ENCODE measurements around the gene SLC29A3.

The SLC29A3 gene

DNA sequence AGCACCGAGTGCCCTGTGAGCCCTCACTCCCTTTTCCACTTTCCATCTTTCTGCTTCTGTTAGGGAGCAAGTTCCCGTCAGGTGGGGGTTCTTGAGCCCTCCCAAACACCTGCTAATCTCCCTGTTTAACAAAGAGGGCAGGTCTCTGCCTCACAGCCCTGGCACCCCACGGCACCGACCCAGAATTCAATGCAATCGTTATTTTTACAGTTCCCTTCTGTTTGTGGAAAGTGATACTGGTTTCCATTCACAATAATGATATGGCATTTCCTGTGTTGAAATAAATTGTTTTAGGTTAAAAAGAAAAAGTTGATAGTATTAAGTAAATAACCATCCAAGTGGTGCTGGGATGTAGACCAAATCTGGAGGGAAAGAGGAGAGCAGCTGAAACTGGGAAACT is 38.8 kb upstream of the SLC29A3 start:
- H3K27me3 Mint-ChIP-seq, result no peaks in the 10 kb centered on the region
- H3K4me3 Mint-ChIP-seq, result no peak overlapping the region
- no peaks in the 10 kb centered on the region for H3K4me1 Mint-ChIP-seq (ENCODE audit: low read depth)
- H3K9me3 Mint-ChIP-seq (ENCODE audit: low read depth), result no peaks in the 10 kb centered on the region
- no peaks in the 10 kb centered on the region for H3K36me3 Mint-ChIP-seq
- H3K27ac Mint-ChIP-seq, result no peak overlapping the region

DNA sequence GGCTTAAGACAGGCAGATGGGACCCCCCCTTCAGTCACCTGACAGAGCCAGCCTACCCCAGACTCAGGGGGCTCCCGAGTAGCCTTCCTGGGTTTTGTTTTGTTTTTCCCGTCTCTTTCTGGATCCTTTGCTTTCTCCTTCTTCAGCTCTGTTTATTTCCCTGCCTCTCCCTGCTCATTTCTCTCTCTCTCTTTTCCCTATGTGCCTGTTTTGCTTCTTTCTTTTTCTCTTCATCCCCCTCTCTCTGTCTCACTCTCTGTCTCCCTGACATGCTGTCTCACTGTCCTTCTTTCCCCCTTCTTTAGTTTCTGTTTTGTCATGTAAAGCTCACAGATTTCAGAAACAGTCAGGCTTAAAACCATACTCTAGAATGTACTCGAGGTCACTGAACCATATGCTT is 38.2 kb upstream of the SLC29A3 start:
- Mint-ChIP-seq H3K9me3 (ENCODE audit: low read depth) (no peaks in the 10 kb centered on the region), H3K27ac (no peak overlapping the region), H3K27me3 (no peaks in the 10 kb centered on the region), H3K4me3 (no peak overlapping the region), H3K4me1 (ENCODE audit: low read depth) (no peaks in the 10 kb centered on the region), H3K36me3 (no peaks in the 10 kb centered on the region)

- Mint-ChIP-seq H3K27ac (no peak overlapping the region), H3K36me3 (no peaks in the 10 kb centered on the region), H3K4me1 (ENCODE audit: low read depth) (no peaks in the 10 kb centered on the region), H3K27me3 (no peaks in the 10 kb centered on the region), H3K9me3 (ENCODE audit: low read depth) (no peaks in the 10 kb centered on the region), H3K4me3 (no peak overlapping the region)
Measured at GRCh38 chr10:71281646-71282322, 37.3 kb upstream of the SLC29A3 start.

DNA sequence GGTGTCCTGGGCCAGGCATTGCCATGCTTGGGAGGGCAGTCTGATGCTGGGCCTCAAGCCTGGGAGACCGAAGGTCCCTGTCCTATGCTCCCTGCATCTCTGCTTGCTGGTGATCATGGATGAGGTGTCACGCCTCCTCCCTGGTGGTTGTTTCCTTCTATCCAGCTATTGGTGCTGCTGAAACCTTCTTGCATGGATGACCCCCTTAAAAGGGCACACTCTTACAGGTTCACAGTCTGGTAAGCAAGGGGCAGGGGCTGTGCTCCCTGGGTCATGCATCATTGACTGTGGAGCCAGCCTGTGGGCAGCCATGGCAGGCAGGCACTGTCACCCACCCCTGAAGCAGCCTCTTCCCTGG is 36.8 kb upstream of the SLC29A3 start:
- no peaks in the 10 kb centered on the region for H3K36me3 Mint-ChIP-seq
- no peak overlapping the region for H3K27ac Mint-ChIP-seq
- no peaks in the 10 kb centered on the region for H3K9me3 Mint-ChIP-seq (ENCODE audit: low read depth)
- H3K27me3 Mint-ChIP-seq, result no peaks in the 10 kb centered on the region
- no peak overlapping the region for H3K4me3 Mint-ChIP-seq
- no peaks in the 10 kb centered on the region for H3K4me1 Mint-ChIP-seq (ENCODE audit: low read depth)

DNA sequence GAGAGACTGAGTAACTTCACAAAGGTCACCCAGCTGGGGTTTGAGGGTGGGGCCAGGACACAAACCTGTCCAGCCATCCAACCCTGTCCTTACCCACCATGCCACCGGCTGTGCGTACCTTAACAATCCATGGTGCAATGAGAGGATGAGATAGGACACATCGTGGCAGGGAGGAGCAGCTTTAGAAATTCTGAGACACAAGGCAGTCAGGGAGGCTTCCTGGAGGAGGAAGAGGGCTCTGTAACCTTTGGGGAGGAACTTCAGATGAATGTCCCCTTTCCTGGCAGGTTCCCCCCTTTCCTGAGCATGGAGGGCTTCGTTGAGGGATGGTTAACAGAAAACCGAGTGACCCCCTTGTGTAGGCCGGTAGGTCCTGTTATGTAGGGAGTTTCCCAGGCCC is 35.6 kb upstream of the SLC29A3 start:
- H3K4me3 Mint-ChIP-seq, result no peak overlapping the region
- H3K9me3 Mint-ChIP-seq (ENCODE audit: low read depth), result no peaks in the 10 kb centered on the region
- H3K36me3 Mint-ChIP-seq, result no peaks in the 10 kb centered on the region
- no peaks in the 10 kb centered on the region for H3K27me3 Mint-ChIP-seq
- no peak overlapping the region for H3K27ac Mint-ChIP-seq
- no peaks in the 10 kb centered on the region for H3K4me1 Mint-ChIP-seq (ENCODE audit: low read depth)

DNA sequence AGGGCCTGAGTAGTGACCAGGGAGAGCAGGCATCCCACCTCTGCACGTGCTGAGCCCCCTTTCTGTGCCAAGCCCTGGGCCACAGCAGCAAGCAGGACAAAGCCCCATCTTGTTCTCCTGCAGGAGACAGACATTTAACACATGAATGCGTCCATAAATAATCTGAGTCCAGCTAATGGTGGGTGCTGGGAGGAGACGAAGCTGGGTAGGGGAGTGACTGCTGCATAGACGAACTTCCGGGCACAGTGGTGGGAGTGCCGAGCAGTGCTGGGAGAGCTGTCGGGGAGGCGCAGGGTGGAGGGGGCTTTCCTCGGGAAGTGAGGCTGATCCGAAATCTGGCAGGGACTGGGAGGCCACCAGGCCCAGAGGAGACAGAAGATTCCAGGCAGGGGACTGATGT is 35.2 kb upstream of the SLC29A3 start:
- H3K9me3 Mint-ChIP-seq (ENCODE audit: low read depth), result no peaks in the 10 kb centered on the region
- H3K36me3 Mint-ChIP-seq, result no peaks in the 10 kb centered on the region
- H3K4me3 Mint-ChIP-seq, result no peak overlapping the region
- H3K27ac Mint-ChIP-seq, result no peak overlapping the region
- no peaks in the 10 kb centered on the region for H3K4me1 Mint-ChIP-seq (ENCODE audit: low read depth)
- no peaks in the 10 kb centered on the region for H3K27me3 Mint-ChIP-seq

- H3K4me1 Mint-ChIP-seq (ENCODE audit: low read depth), result no peaks in the 10 kb centered on the region
Measured at GRCh38 chr10:71284544-71285179, 34.4 kb upstream of the SLC29A3 start.

DNA sequence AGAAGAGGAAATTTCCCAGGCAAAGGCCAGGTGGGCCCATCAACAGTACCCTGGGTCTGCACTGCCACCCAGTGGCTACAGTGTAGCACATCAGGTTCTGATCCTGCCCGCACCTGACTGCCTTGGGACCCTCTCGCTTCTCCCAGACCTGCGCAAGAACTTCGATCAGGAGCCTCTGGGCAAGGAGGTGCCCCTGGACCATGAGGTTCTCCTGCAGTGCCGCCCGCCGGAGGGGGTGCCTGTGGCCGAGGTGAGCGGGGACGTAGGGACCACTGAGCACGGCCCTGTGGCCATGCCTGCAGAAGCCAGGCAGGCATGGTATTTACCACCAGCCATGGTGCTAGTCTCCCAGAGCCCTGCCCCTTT is 33.9 kb upstream of the SLC29A3 start:
- Mint-ChIP-seq H3K36me3 (no peaks in the 10 kb centered on the region), H3K9me3 (ENCODE audit: low read depth) (no peaks in the 10 kb centered on the region), H3K4me1 (ENCODE audit: low read depth) (peaks cover under 1% of the 10 kb centered on the region), H3K4me3 (no peak overlapping the region), H3K27me3 (no peaks in the 10 kb centered on the region), H3K27ac (no peak overlapping the region)

More at GRCh38 chr10:71284544-71285179, 34.4 kb upstream of the SLC29A3 start:
- Mint-ChIP-seq H3K36me3 (no peaks in the 10 kb centered on the region), H3K4me3 (no peak overlapping the region), H3K27me3 (no peaks in the 10 kb centered on the region), H3K9me3 (ENCODE audit: low read depth) (no peaks in the 10 kb centered on the region), H3K27ac (no peak overlapping the region)

- Mint-ChIP-seq H3K9me3 (ENCODE audit: low read depth) (no peaks in the 10 kb centered on the region), H3K36me3 (no peaks in the 10 kb centered on the region), H3K4me3 (no peak overlapping the region), H3K27ac (no peak overlapping the region), H3K27me3 (no peaks in the 10 kb centered on the region), H3K4me1 (ENCODE audit: low read depth) (peaks cover 2% of the 10 kb centered on the region)
Measured at GRCh38 chr10:71285986-71286385, 33.1 kb upstream of the SLC29A3 start.

GRCh38 chr10:71286521-71287294 is 32.4 kb upstream of the SLC29A3 start:
- Mint-ChIP-seq H3K9me3 (ENCODE audit: low read depth) (no peaks in the 10 kb centered on the region), H3K27ac (no peak overlapping the region), H3K4me3 (no peak overlapping the region), H3K27me3 (no peaks in the 10 kb centered on the region), H3K36me3 (no peaks in the 10 kb centered on the region), H3K4me1 (ENCODE audit: low read depth) (peaks cover 2% of the 10 kb centered on the region)

DNA sequence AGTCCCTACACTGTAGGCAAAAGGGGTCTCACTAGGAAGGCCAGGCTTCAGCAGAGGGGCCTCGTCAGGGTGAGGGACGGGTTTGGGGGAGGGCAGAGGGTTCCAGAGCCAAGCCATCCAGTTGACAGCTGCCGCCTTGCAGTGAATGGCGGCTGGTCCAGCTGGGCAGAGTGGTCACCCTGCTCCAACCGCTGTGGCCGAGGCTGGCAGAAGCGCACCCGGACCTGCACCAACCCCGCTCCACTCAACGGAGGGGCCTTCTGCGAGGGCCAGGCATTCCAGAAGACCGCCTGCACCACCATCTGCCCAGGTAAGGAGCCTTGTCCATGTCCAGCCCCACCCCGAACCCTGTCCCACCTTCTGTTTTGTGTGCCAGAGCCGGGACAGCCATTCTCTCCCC is 31.6 kb upstream of the SLC29A3 start:
- no peaks in the 10 kb centered on the region for H3K36me3 Mint-ChIP-seq
- no peak overlapping the region for H3K4me3 Mint-ChIP-seq
- peaks cover 2% of the 10 kb centered on the region for H3K4me1 Mint-ChIP-seq (ENCODE audit: low read depth)
- no peaks in the 10 kb centered on the region for H3K27me3 Mint-ChIP-seq
- no peaks in the 10 kb centered on the region for H3K9me3 Mint-ChIP-seq (ENCODE audit: low read depth)
- H3K27ac Mint-ChIP-seq, result no peak overlapping the region

GRCh38 chr10:71288461-71288860 is 30.6 kb upstream of the SLC29A3 start:
- no peaks in the 10 kb centered on the region for H3K9me3 Mint-ChIP-seq (ENCODE audit: low read depth)
- H3K36me3 Mint-ChIP-seq, result no peaks in the 10 kb centered on the region
- no peaks in the 10 kb centered on the region for H3K27me3 Mint-ChIP-seq
- H3K4me3 Mint-ChIP-seq, result no peak overlapping the region
- no peak overlapping the region for H3K27ac Mint-ChIP-seq
- H3K4me1 Mint-ChIP-seq (ENCODE audit: low read depth), result peaks cover 2% of the 10 kb centered on the region

- Mint-ChIP-seq H3K9me3 (ENCODE audit: low read depth) (no peaks in the 10 kb centered on the region), H3K4me3 (no peak overlapping the region), H3K27ac (no peak overlapping the region), H3K36me3 (no peaks in the 10 kb centered on the region), H3K4me1 (ENCODE audit: low read depth) (peaks cover 2% of the 10 kb centered on the region), H3K27me3 (no peaks in the 10 kb centered on the region)
Measured at GRCh38 chr10:71289421-71290130, 29.5 kb upstream of the SLC29A3 start.

DNA sequence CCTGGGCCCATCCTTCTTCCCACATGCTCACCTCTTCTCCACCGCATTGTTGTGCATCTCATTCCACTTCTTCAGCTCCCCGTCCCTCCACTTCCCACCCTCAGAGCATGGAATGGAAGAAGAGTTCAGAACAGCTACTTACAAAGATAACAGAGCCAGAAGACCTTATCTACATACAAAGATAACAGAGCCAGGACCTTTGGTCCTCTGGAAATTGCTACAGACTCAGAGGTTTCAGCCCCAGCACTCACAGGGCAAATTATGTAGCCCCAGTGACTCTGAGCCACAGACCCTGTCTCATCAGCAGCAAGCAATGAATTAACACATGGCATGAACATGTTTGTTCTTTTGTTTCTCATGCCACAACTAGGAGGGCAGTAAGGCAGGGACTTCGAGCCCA is 28.7 kb upstream of the SLC29A3 start:
- Mint-ChIP-seq H3K4me3 (no peak overlapping the region), H3K27me3 (no peaks in the 10 kb centered on the region), H3K36me3 (no peaks in the 10 kb centered on the region), H3K4me1 (ENCODE audit: low read depth) (peaks cover 2% of the 10 kb centered on the region), H3K9me3 (ENCODE audit: low read depth) (no peaks in the 10 kb centered on the region), H3K27ac (no peak overlapping the region)

Measured in activated naive CD8-positive, alpha-beta T cell (primary cell).